Measurements from ENCODE around the gene PPFIA1. TPM values are rescaled to one million over a fixed set of nuclear protein-coding genes. Genes with fewer than 3 reads are reported as not detected.

PPFIA1 gene
- total and polyA plus RNA-seq, 8 donors: 14.9 to 28.7 (median 21.1) TPM

GRCh38 chr11:70262951-70263350 is 7.5 kb upstream of the PPFIA1 start:
- intact Hi-C loops (cut with DNase I): no loop called here
- 80 to 82% methylated on average over 6 of the region's 6 CpGs for WGBS, 2 donors
- no peak for TF ChIP-seq CTCF (IDR thresholded peaks at IDR 0.05)
- Histone ChIP-seq H3K27ac (no peak overlapping the region), H3K4me3 (no peak overlapping the region), H3K36me3 (no peaks in the 10 kb centered on the region), H3K27me3 (no peaks in the 10 kb centered on the region), H3K4me1 (no peaks in the 10 kb centered on the region), H3K9me3 (no peaks in the 10 kb centered on the region)
- no peak for DNase-seq
- FAIRE-seq: no peak
- ATAC-seq: no peak

- intact Hi-C loops (cut with DNase I): no loop called here
- FAIRE-seq (no peak), ATAC-seq (no peak), DNase-seq (no peak)
- no peaks in the 10 kb centered on the region for H3K4me1 ChIP-seq
- 88 to 90% methylated on average over 7 of the region's 7 CpGs for WGBS, 2 donors
- no peaks in the 10 kb centered on the region for H3K9me3 ChIP-seq
- H3K4me3 ChIP-seq: no peak overlapping the region
- H3K27ac ChIP-seq: no peak overlapping the region
- no peaks in the 10 kb centered on the region for H3K36me3 ChIP-seq
- H3K27me3 ChIP-seq: no peaks in the 10 kb centered on the region
- TF ChIP-seq CTCF (IDR thresholded peaks at IDR 0.05): no peak
Observed at GRCh38 chr11:70263363-70263762, 7.1 kb upstream of the PPFIA1 start.

- no peak for FAIRE-seq
Observed at GRCh38 chr11:70265341-70265740, 5.1 kb upstream of the PPFIA1 start.

GRCh38 chr11:70267405-70267950 is 3.0 kb upstream of the PPFIA1 start:
- no peak for ATAC-seq
- peaks cover 3 to 6% (median 5%) of the 10 kb centered on the region in 3 donors for H3K4me1 ChIP-seq
- H3K27me3 ChIP-seq: no peaks in the 10 kb centered on the region
- H3K4me3 ChIP-seq: no peak overlapping the region
- H3K27ac ChIP-seq: no peak overlapping the region
- no peak for FAIRE-seq
- H3K36me3 ChIP-seq: no peaks in the 10 kb centered on the region
- WGBS, 2 donors: 86 to 91% methylated on average over 5 of the region's 5 CpGs
- intact Hi-C loops (cut with DNase I): no loop called here
- H3K9me3 ChIP-seq: no peaks in the 10 kb centered on the region
- no peak for TF ChIP-seq CTCF (IDR thresholded peaks at IDR 0.05)
- DNase-seq: no peak

More at GRCh38 chr11:70265341-70265740, 5.1 kb upstream of the PPFIA1 start:
- no peaks in the 10 kb centered on the region for H3K36me3 ChIP-seq
- 41 to 53% methylated on average over 7 of the region's 7 CpGs for WGBS, 2 donors
- intact Hi-C loops (cut with DNase I): no loop called here
- H3K27me3 ChIP-seq: no peaks in the 10 kb centered on the region
- TF ChIP-seq CTCF (IDR thresholded peaks at IDR 0.05): no peak
- DNase-seq (no peak), ATAC-seq (no peak)
- no peak overlapping the region for H3K4me3 ChIP-seq
- no peaks in the 10 kb centered on the region for H3K9me3 ChIP-seq
- H3K4me1 ChIP-seq: peaks cover 0 to 6% (median 0%) of the 10 kb centered on the region in 3 donors
- H3K27ac ChIP-seq: no peak overlapping the region

- TF ChIP-seq CTCF (IDR thresholded peaks at IDR 0.05): no peak
Observed at GRCh38 chr11:70268526-70268925, 2.0 kb upstream of the PPFIA1 start.

More at GRCh38 chr11:70268526-70268925, 2.0 kb upstream of the PPFIA1 start:
- intact Hi-C loops (cut with DNase I): no loop called here
- 83 to 90% methylated on average over 10 of the region's 10 CpGs for WGBS, 2 donors
- peaks cover 3 to 9% (median 6%) of the 10 kb centered on the region in 3 donors for H3K4me1 ChIP-seq
- no peak overlapping the region for H3K27ac ChIP-seq
- ATAC-seq (no peak), FAIRE-seq (no peak), DNase-seq (no peak)
- no peak overlapping the region for H3K4me3 ChIP-seq
- no peaks in the 10 kb centered on the region for H3K9me3 ChIP-seq
- no peaks in the 10 kb centered on the region for H3K36me3 ChIP-seq
- no peaks in the 10 kb centered on the region for H3K27me3 ChIP-seq
